HG03280 (cell line): Measurements from ENCODE around the gene ROCK2.

Experiments
- ATAC-seq: cut with Tn5 transposase; IDR thresholded peaks from one replicate; pipeline ENCODE4 v1.9.1; 2021; ENCODE audit warnings: mild to moderate bottlenecking, moderate library complexity; ENCODE audit not compliant: unreplicated experiment

Gene ROCK2

GRCh38 chr2:11367170-11367730 lies 22.8 kb upstream of the ROCK2 start:
- no peak for ATAC-seq

GRCh38 chr2:11366326-11366741 lies 21.9 kb upstream of the ROCK2 start:
- ATAC-seq: no peak

- no peak for ATAC-seq
Measured at GRCh38 chr2:11365096-11365879, 20.9 kb upstream of the ROCK2 start.

- no peak for ATAC-seq
Measured at GRCh38 chr2:11364565-11364887, 20.1 kb upstream of the ROCK2 start.

GRCh38 chr2:11363868-11364564 lies 19.6 kb upstream of the ROCK2 start:
- no peak for ATAC-seq

GRCh38 chr2:11359865-11360264 lies 15.4 kb upstream of the ROCK2 start:
- ATAC-seq: no peak

- no peak for ATAC-seq
Measured at GRCh38 chr2:11357428-11357972, 13.1 kb upstream of the ROCK2 start.

GRCh38 chr2:11356764-11357163 lies 12.3 kb upstream of the ROCK2 start:
- no peak for ATAC-seq

- ATAC-seq: no peak
Measured at GRCh38 chr2:11355194-11356053, 11.0 kb upstream of the ROCK2 start.

GRCh38 chr2:11354363-11355154 lies 10.1 kb upstream of the ROCK2 start:
- no peak for ATAC-seq

- ATAC-seq: no peak
Measured at GRCh38 chr2:11352781-11353537, 8.5 kb upstream of the ROCK2 start.

GRCh38 chr2:11348209-11348749 lies 3.8 kb upstream of the ROCK2 start:
- no peak for ATAC-seq

GRCh38 chr2:11347403-11347959 lies 3.0 kb upstream of the ROCK2 start:
- ATAC-seq: no peak

- ATAC-seq: no peak
Measured at GRCh38 chr2:11346023-11346482, 1.6 kb upstream of the ROCK2 start.

GRCh38 chr2:11344956-11345677 lies 681 bp upstream of the ROCK2 start:
- peak; percentile 30 for ATAC-seq

- ATAC-seq: peak; percentile 33
Measured at GRCh38 chr2:11343650-11344341, 640 bp downstream of the ROCK2 start.

GRCh38 chr2:11343368-11343649 lies 1.1 kb downstream of the ROCK2 start:
- no peak for ATAC-seq
